PC-3 (cell line): Measurements from ENCODE around the gene DAPK3. TPM values are rescaled to one million over a fixed set of nuclear protein-coding genes. Genes with fewer than 3 reads are reported as not detected.

ENCODE experiments used
- ATAC-seq: fragments of 200-7000 bp; cut with Tn5 transposase; 2 replicates; pipeline ENCODE4 v1.9.1; 2020; ENCODE audit warnings: mild to moderate bottlenecking, moderate library complexity
- BruUV-seq: library from RNA; stranded (reverse); fragments of 400-500 nt; replicated peaks from 2 replicates; lab custom pipeline; 2021; lab: Mats Ljungman, UMichigan
- CTCF ChIA-PET: fragments of 300-600 bp; sonication (Branson Sonifier 250); formaldehyde crosslinking; loops from one replicate; lab custom pipeline; 2022; ENCODE audit warnings: antibody characterized with exemption; lab: Charles Lee
- POLR2A ChIA-PET: fragments of 300-600 bp; sonication (Branson Sonifier 250); formaldehyde crosslinking; loops from one replicate; lab custom pipeline; 2022; ENCODE audit warnings: antibody characterized with exemption; ENCODE audit not compliant: unreplicated experiment; lab: Charles Lee
- DNase-seq: peaks from one replicate; pipeline ENCODE4 v3.0.0-alpha.2; 2015
- H2AFZ ChIP-seq: fragments of 300-600 bp; sonication (generic); 2 replicates; pipeline ENCODE4 v1.6.0; 2016; ENCODE audit warnings: antibody characterized with exemption, low read length
- H3F3A ChIP-seq: fragments of 300-600 bp; sonication (generic); one replicate; pipeline ENCODE4 v1.6.0; 2017; ENCODE audit warnings: antibody characterized with exemption, low read length, control low read depth, mild to moderate bottlenecking; ENCODE audit not compliant: unreplicated experiment
- H3K27ac ChIP-seq: fragments of 300-600 bp; sonication (generic); 2 replicates; pipeline ENCODE4 v1.5.1; 2016; ENCODE audit warnings: mild to moderate bottlenecking, low read length
- H3K27me3 ChIP-seq: fragments of 300-600 bp; sonication (generic); 2 replicates; pipeline ENCODE4 v1.6.1; 2016; ENCODE audit warnings: low read length, mixed read lengths
- H3K36me3 ChIP-seq: fragments of 300-600 bp; sonication (generic); 2 replicates; pipeline ENCODE4 v1.6.1; 2016; ENCODE audit warnings: low read depth, mixed run types, low read length, mixed read lengths
- H3K4me1 ChIP-seq: fragments of 300-600 bp; sonication (generic); 2 replicates; pipeline ENCODE4 v1.5.1; 2016; ENCODE audit warnings: low read length; ENCODE audit not compliant: insufficient read depth
- H3K4me2 ChIP-seq: fragments of 300-600 bp; sonication (generic); 2 replicates; pipeline ENCODE4 v1.6.0; 2016; ENCODE audit warnings: low read length
- H3K4me3 ChIP-seq: fragments of 300-600 bp; sonication (generic); 2 replicates; pipeline ENCODE4 v1.5.1; 2016; ENCODE audit warnings: mild to moderate bottlenecking, low read length, mixed read lengths
- H3K79me2 ChIP-seq: fragments of 300-600 bp; sonication (generic); 2 replicates; pipeline ENCODE4 v1.6.1; 2017; ENCODE audit warnings: low read length, mixed read lengths
- H3K9ac ChIP-seq: fragments of 300-600 bp; sonication (generic); 2 replicates; pipeline ENCODE4 v1.6.0; 2016; ENCODE audit warnings: mild to moderate bottlenecking, low read length
- H3K9me2 ChIP-seq: fragments of 300-600 bp; sonication (generic); replicated peaks from 2 replicates; pipeline ENCODE4 v1.6.1; 2016; ENCODE audit warnings: mixed run types, low read length, mixed read lengths
- H3K9me3 ChIP-seq: fragments of 300-600 bp; sonication (generic); 2 replicates; pipeline ENCODE4 v1.6.1; 2016; ENCODE audit warnings: low read length, mixed read lengths
- H4K20me1 ChIP-seq: fragments of 300-600 bp; sonication (generic); 2 replicates; pipeline ENCODE4 v1.6.1; 2016; ENCODE audit warnings: low read length, mixed read lengths
- EZH2 ChIP-seq: fragments of 300-600 bp; sonication (generic); IDR thresholded peaks from one replicate; pipeline ENCODE4 v1.6.1; 2017; ENCODE audit warnings: antibody characterized with exemption, mild to moderate bottlenecking, low read length; ENCODE audit not compliant: unreplicated experiment
- EZH2phosphoT487 ChIP-seq: fragments of 300-600 bp; sonication (generic); IDR thresholded peaks from 2 replicates; pipeline ENCODE4 v1.6.1; 2018; ENCODE audit warnings: mild to moderate bottlenecking, antibody characterized with exemption, low read length, borderline replicate concordance
- intact Hi-C: fragments of 100-400 bp; cut with micrococcal nuclease; formaldehyde crosslinking; loops from 2 replicates; pipeline ENCODE4 v1.9.0; 2023
- total RNA-seq: library from RNA; depleted of rRNA; stranded (reverse); fragments of >200 nt; gene quantifications from 2 replicates; pipeline ENCODE4 v1.2.3, GENCODE V29; 2014
- TF ChIP-seq, protein P1 (sequence below): fragments of 300-600 bp; sonication (generic); conservative IDR thresholded peaks from 2 replicates; pipeline ENCODE4 v1.5.1; 2017; ENCODE audit warnings: antibody characterized with exemption, low read depth, mild to moderate bottlenecking, low read length

The DAPK3 gene
- total RNA-seq, 1 experiment from 2014 or later = 94.2 TPM

- H3F3A ChIP-seq = no peaks in the 10 kb centered on the region
- H3K36me3 ChIP-seq = no peaks in the 10 kb centered on the region
- no peaks in the 10 kb centered on the region for H3K27me3 ChIP-seq
- H3K4me2 ChIP-seq = no peak overlapping the region
- H3K4me3 ChIP-seq = no peak overlapping the region
- ChIA-PET POLR2A (no interaction called here), CTCF (no interaction called here)
- H3K79me2 ChIP-seq = peaks cover 21% of the 10 kb centered on the region
- H3K27ac ChIP-seq = no peak overlapping the region
- no peak overlapping the region for H2AFZ ChIP-seq
- no peaks in the 10 kb centered on the region for H4K20me1 ChIP-seq
- ATAC-seq = no peak
- no TSS peak for BruUV-seq
- intact Hi-C loops = no loop called here
- no peaks in the 10 kb centered on the region for H3K9me3 ChIP-seq
- DNase-seq = no peak
- no peak overlapping the region for H3K9ac ChIP-seq
- H3K4me1 ChIP-seq = no peaks in the 10 kb centered on the region
- TF ChIP-seq, protein P1, sequence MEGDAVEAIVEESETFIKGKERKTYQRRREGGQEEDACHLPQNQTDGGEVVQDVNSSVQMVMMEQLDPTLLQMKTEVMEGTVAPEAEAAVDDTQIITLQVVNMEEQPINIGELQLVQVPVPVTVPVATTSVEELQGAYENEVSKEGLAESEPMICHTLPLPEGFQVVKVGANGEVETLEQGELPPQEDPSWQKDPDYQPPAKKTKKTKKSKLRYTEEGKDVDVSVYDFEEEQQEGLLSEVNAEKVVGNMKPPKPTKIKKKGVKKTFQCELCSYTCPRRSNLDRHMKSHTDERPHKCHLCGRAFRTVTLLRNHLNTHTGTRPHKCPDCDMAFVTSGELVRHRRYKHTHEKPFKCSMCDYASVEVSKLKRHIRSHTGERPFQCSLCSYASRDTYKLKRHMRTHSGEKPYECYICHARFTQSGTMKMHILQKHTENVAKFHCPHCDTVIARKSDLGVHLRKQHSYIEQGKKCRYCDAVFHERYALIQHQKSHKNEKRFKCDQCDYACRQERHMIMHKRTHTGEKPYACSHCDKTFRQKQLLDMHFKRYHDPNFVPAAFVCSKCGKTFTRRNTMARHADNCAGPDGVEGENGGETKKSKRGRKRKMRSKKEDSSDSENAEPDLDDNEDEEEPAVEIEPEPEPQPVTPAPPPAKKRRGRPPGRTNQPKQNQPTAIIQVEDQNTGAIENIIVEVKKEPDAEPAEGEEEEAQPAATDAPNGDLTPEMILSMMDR = no peak
- TF ChIP-seq EZH2 = no peak
- TF ChIP-seq EZH2phosphoT487 = no peak
- no peaks in the 10 kb centered on the region for H3K9me2 ChIP-seq
Observed at GRCh38 chr19:4016903-4017638, 46.2 kb upstream of the DAPK3 start.

- H3K9me2 ChIP-seq = no peaks in the 10 kb centered on the region
- TF ChIP-seq EZH2 (no peak), EZH2phosphoT487 (no peak)
- TF ChIP-seq, protein P1 = no peak
- BruUV-seq = no TSS peak
- no peaks in the 10 kb centered on the region for H3K27me3 ChIP-seq
- peaks cover 18% of the 10 kb centered on the region for H3K79me2 ChIP-seq
- H3K9me3 ChIP-seq = no peaks in the 10 kb centered on the region
- ChIA-PET CTCF (no interaction called here), POLR2A (no interaction called here)
- H3K27ac ChIP-seq = no peak overlapping the region
- no peak overlapping the region for H3K4me3 ChIP-seq
- DNase-seq (no peak), ATAC-seq (no peak)
- no peaks in the 10 kb centered on the region for H3K4me1 ChIP-seq
- intact Hi-C loops = no loop called here
- no peak overlapping the region for H3K4me2 ChIP-seq
- no peak overlapping the region for H3K9ac ChIP-seq
- H3F3A ChIP-seq = no peaks in the 10 kb centered on the region
- no peaks in the 10 kb centered on the region for H4K20me1 ChIP-seq
- no peak overlapping the region for H2AFZ ChIP-seq
- no peaks in the 10 kb centered on the region for H3K36me3 ChIP-seq
Observed at GRCh38 chr19:4016486-4016885, 45.6 kb upstream of the DAPK3 start.

GRCh38 chr19:4015705-4016402, 45.0 kb upstream of the DAPK3 start:
- no peaks in the 10 kb centered on the region for H3K27me3 ChIP-seq
- no peak overlapping the region for H3K4me2 ChIP-seq
- no peaks in the 10 kb centered on the region for H3K9me2 ChIP-seq
- no peak overlapping the region for H3K27ac ChIP-seq
- H2AFZ ChIP-seq = no peak overlapping the region
- no peaks in the 10 kb centered on the region for H3K36me3 ChIP-seq
- no peak overlapping the region for H3K4me3 ChIP-seq
- H3K4me1 ChIP-seq = no peaks in the 10 kb centered on the region
- peaks cover 23% of the 10 kb centered on the region for H3K79me2 ChIP-seq
- no TSS peak for BruUV-seq
- intact Hi-C loops = no loop called here
- TF ChIP-seq, protein P1 = no peak
- TF ChIP-seq EZH2phosphoT487 = no peak
- no peak for TF ChIP-seq EZH2
- DNase-seq = no peak
- H3K9me3 ChIP-seq = no peaks in the 10 kb centered on the region
- ATAC-seq = no peak
- no peaks in the 10 kb centered on the region for H4K20me1 ChIP-seq
- ChIA-PET CTCF (no interaction called here), POLR2A (no interaction called here)
- no peak overlapping the region for H3K9ac ChIP-seq
- no peaks in the 10 kb centered on the region for H3F3A ChIP-seq
